Measurements from ENCODE around the gene TRIM39.

The TRIM39 gene

DNA sequence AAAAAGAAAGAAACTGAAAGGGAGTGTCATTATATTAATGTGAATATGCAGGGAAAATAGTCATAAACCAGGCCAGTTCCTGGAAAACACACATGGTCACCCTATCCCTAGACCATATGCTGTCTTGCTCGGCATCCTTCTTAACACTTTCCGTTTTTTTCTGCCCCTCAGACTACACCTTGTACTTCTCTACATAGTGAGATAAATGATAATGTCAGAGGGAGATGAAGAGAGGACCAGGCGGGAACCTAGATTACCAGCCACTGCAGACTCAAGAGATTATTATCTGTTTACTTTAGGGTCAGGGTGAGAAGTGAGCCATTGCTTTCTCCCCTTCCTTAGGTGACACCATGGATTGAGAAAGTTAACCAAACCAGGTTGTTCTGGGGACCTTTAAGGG lies 14.5 kb downstream of the TRIM39 start:
- no peak overlapping the region for H3K27ac ChIP-seq (replicated peaks)
- H3K27me3 ChIP-seq (ENCODE audit: insufficient read depth, poor library complexity, severe bottlenecking), result no peaks in the 10 kb centered on the region
- no peak for DNase-seq (ENCODE audit: low read depth in 1 of 2, low spot score in 1 of 2)
- TF ChIP-seq POLR2AphosphoS5 (IDR thresholded peaks at IDR 0.05; ENCODE audit: low read depth) (no peak), SPI1 (IDR thresholded peaks at IDR 0.05; ENCODE audit: borderline replicate concordance, low read depth) (no peak), GABPA (IDR thresholded peaks at IDR 0.05; ENCODE audit: low read depth) (no peak)
- TF ChIP-seq, protein P1, sequence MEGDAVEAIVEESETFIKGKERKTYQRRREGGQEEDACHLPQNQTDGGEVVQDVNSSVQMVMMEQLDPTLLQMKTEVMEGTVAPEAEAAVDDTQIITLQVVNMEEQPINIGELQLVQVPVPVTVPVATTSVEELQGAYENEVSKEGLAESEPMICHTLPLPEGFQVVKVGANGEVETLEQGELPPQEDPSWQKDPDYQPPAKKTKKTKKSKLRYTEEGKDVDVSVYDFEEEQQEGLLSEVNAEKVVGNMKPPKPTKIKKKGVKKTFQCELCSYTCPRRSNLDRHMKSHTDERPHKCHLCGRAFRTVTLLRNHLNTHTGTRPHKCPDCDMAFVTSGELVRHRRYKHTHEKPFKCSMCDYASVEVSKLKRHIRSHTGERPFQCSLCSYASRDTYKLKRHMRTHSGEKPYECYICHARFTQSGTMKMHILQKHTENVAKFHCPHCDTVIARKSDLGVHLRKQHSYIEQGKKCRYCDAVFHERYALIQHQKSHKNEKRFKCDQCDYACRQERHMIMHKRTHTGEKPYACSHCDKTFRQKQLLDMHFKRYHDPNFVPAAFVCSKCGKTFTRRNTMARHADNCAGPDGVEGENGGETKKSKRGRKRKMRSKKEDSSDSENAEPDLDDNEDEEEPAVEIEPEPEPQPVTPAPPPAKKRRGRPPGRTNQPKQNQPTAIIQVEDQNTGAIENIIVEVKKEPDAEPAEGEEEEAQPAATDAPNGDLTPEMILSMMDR (IDR thresholded peaks at IDR 0.05; ENCODE audit: insufficient read depth, low read length), result no peak
- TF ChIP-seq, protein P2, sequence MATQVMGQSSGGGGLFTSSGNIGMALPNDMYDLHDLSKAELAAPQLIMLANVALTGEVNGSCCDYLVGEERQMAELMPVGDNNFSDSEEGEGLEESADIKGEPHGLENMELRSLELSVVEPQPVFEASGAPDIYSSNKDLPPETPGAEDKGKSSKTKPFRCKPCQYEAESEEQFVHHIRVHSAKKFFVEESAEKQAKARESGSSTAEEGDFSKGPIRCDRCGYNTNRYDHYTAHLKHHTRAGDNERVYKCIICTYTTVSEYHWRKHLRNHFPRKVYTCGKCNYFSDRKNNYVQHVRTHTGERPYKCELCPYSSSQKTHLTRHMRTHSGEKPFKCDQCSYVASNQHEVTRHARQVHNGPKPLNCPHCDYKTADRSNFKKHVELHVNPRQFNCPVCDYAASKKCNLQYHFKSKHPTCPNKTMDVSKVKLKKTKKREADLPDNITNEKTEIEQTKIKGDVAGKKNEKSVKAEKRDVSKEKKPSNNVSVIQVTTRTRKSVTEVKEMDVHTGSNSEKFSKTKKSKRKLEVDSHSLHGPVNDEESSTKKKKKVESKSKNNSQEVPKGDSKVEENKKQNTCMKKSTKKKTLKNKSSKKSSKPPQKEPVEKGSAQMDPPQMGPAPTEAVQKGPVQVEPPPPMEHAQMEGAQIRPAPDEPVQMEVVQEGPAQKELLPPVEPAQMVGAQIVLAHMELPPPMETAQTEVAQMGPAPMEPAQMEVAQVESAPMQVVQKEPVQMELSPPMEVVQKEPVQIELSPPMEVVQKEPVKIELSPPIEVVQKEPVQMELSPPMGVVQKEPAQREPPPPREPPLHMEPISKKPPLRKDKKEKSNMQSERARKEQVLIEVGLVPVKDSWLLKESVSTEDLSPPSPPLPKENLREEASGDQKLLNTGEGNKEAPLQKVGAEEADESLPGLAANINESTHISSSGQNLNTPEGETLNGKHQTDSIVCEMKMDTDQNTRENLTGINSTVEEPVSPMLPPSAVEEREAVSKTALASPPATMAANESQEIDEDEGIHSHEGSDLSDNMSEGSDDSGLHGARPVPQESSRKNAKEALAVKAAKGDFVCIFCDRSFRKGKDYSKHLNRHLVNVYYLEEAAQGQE (IDR thresholded peaks at IDR 0.05; ENCODE audit: insufficient replicate concordance, low read depth), result no peak
- H3K4me3 ChIP-seq (replicated peaks; ENCODE audit: insufficient read depth, low read length), result no peak overlapping the region

DNA sequence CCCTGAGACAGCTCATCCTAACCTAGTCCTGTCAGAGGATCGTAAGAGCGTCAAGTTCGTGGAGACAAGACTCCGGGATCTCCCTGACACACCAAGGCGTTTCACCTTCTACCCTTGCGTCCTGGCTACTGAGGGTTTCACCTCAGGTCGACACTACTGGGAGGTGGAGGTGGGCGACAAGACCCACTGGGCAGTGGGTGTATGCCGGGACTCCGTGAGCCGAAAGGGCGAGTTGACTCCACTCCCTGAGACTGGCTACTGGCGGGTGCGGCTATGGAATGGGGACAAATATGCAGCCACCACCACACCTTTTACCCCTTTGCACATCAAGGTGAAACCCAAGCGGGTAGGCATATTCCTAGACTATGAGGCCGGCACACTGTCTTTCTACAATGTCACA lies 15.0 kb downstream of the TRIM39 start:
- TF ChIP-seq, protein P1 (IDR thresholded peaks at IDR 0.05; ENCODE audit: insufficient read depth, low read length), result no peak
- TF ChIP-seq, protein P2 (IDR thresholded peaks at IDR 0.05; ENCODE audit: insufficient replicate concordance, low read depth), result no peak
- TF ChIP-seq POLR2AphosphoS5 (IDR thresholded peaks at IDR 0.05; ENCODE audit: low read depth) (no peak), GABPA (IDR thresholded peaks at IDR 0.05; ENCODE audit: low read depth) (no peak), SPI1 (IDR thresholded peaks at IDR 0.05; ENCODE audit: borderline replicate concordance, low read depth) (no peak)
- no peak for DNase-seq (ENCODE audit: low read depth in 1 of 2, low spot score in 1 of 2)
- Histone ChIP-seq H3K4me3 (replicated peaks; ENCODE audit: insufficient read depth, low read length) (no peak overlapping the region), H3K27me3 (ENCODE audit: insufficient read depth, poor library complexity, severe bottlenecking) (no peaks in the 10 kb centered on the region), H3K27ac (replicated peaks) (no peak overlapping the region)

DNA sequence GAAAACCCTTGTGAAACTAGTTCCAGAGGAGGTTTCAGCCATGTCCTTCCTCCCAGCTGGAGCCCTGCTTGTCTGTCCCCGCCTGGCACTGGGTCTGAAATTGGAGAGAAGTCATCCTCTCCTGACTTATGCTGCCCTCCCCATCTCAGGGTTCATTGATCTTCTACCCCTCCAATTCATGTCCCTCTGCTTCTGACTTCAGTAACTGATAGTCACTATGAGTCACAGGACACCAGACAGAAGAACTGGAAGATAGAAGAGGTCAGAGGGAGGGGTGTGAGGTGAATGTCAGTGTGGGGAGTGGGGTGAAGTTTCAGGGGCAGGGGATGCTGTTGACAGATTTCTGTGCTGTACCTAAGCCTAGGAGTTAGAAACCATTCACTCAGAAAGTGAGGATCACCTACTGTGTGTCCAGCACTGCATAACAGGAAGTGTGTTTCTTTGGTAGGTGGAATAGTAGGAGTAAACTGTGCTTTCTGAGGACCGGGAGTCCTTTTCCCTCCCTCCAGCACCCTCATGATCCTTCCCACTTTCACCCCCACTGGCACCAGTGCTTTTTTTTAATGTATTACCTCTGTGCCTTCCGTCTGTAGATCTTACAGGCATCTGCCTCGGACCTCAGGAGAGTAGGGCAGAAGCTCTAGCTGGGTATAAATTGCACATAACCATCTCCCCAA lies 17.6 kb downstream of the TRIM39 start:
- Histone ChIP-seq H3K27ac (replicated peaks) (no peak overlapping the region), H3K4me3 (replicated peaks; ENCODE audit: insufficient read depth, low read length) (no peak overlapping the region), H3K27me3 (ENCODE audit: insufficient read depth, poor library complexity, severe bottlenecking) (no peaks in the 10 kb centered on the region)
- TF ChIP-seq, protein P1 (IDR thresholded peaks at IDR 0.05; ENCODE audit: insufficient read depth, low read length), result no peak
- TF ChIP-seq SPI1 (IDR thresholded peaks at IDR 0.05; ENCODE audit: borderline replicate concordance, low read depth), result no peak
- TF ChIP-seq, protein P2 (IDR thresholded peaks at IDR 0.05; ENCODE audit: insufficient replicate concordance, low read depth), result no peak
- TF ChIP-seq GABPA (IDR thresholded peaks at IDR 0.05; ENCODE audit: low read depth), result no peak
- no peak for TF ChIP-seq POLR2AphosphoS5 (IDR thresholded peaks at IDR 0.05; ENCODE audit: low read depth)
- no peak for DNase-seq (ENCODE audit: low read depth in 1 of 2, low spot score in 1 of 2)
